GM12878 (cell line): ENCODE measurements around the gene NNAT.

Experiments used
- MYB ChIP-seq: fragments of 150-350 bp; IDR thresholded peaks from 2 replicates; pipeline ENCODE4 v1.6.1; 2014; ENCODE audit warnings: mild to moderate bottlenecking, low read depth, low read length, borderline replicate concordance
- ZNF207 ChIP-seq: fragments of 450-650 bp; IDR thresholded peaks from 2 replicates; pipeline ENCODE4 v1.6.1; 2014; ENCODE audit warnings: antibody characterized with exemption, mild to moderate bottlenecking, borderline replicate concordance
- TF ChIP-seq, protein P1 (sequence below), 3 experiments: IDR thresholded peaks in 2 of 3; conservative IDR thresholded peaks in 1 of 3; 2 replicates each; pipeline ENCODE4 v1.5.1; 2011; ENCODE audit warnings: low read depth in 3 of 3, low read length in 3 of 3, mild to moderate bottlenecking in 3 of 3, control low read depth in 2 of 3, moderate library complexity in 2 of 3, inconsistent platforms in 1 of 3, mixed read lengths in 1 of 3; ENCODE audit not compliant: control insufficient read depth in 2 of 3, insufficient read depth in 1 of 3; ENCODE audit errors: extremely low read depth in 1 of 3

DNA sequence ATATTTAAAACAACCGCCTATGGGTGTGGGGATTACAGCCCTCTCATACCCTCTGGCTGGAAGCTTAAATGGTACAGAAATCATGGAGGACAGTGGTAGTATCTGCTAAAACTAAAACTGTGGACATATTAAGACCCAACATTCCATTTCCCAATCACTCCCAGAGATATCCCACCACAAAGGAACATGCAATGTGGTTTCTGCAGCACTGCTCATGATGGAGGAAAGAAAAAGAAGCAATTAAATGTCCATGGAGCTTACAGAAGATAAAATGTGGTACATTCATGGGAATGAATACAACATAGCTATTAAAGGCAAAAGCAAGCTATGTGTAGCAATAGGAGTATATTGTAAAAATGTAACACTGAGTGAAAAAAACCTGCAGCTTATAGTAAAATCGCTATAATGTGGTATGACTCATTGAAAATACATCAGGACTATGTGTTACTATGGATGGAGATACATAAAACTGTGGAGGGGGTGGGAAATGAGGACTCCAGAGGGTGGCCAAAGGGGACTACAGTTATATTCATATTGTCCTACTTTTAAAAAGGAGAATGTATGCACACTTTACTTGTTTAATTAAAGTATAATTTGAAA lies 22.9 kb upstream of the NNAT start:
- no peak for TF ChIP-seq MYB
- TF ChIP-seq, protein P1, sequence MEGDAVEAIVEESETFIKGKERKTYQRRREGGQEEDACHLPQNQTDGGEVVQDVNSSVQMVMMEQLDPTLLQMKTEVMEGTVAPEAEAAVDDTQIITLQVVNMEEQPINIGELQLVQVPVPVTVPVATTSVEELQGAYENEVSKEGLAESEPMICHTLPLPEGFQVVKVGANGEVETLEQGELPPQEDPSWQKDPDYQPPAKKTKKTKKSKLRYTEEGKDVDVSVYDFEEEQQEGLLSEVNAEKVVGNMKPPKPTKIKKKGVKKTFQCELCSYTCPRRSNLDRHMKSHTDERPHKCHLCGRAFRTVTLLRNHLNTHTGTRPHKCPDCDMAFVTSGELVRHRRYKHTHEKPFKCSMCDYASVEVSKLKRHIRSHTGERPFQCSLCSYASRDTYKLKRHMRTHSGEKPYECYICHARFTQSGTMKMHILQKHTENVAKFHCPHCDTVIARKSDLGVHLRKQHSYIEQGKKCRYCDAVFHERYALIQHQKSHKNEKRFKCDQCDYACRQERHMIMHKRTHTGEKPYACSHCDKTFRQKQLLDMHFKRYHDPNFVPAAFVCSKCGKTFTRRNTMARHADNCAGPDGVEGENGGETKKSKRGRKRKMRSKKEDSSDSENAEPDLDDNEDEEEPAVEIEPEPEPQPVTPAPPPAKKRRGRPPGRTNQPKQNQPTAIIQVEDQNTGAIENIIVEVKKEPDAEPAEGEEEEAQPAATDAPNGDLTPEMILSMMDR (IDR thresholded peaks at IDR 0.05 in 2 of 3, conservative IDR thresholded peaks at IDR 0.05 in 1 of 3; ENCODE audit: control insufficient read depth in 2 of 3, extremely low read depth in 1 of 3, insufficient read depth in 1 of 3, low read depth in 3 of 3, low read length in 3 of 3) = no peak
- no peak for TF ChIP-seq ZNF207
